ENCODE results near the gene EXOC6B. TPM values are rescaled to one million over a fixed set of nuclear protein-coding genes. Genes with fewer than 3 reads are reported as not detected.

The EXOC6B gene
- total RNA-seq, 1 donor from 2014 or later, result 104 TPM

GRCh38 chr2:72131916-72132841 is 693.7 kb downstream of the EXOC6B start:
- no peak for TF ChIP-seq CTCF (IDR thresholded peaks at IDR 0.05; ENCODE audit: unreplicated experiment)
- Mint-ChIP-seq H3K27me3 (ENCODE audit: low read depth) (no peaks in the 10 kb centered on the region), H3K36me3 (peaks cover 31% of the 10 kb centered on the region), H3K9me3 (no peaks in the 10 kb centered on the region), H3K4me3 (peak overlapping the region; percentile 31), H3K4me1 (peaks cover 78% of the 10 kb centered on the region), H3K27ac (peak overlapping the region; percentile 96)
- DNase-seq (ENCODE audit: low spot score in 2 of 2, unreplicated experiment in 2 of 2), result peak in 1 of 2 experiments; percentile 39

DNA sequence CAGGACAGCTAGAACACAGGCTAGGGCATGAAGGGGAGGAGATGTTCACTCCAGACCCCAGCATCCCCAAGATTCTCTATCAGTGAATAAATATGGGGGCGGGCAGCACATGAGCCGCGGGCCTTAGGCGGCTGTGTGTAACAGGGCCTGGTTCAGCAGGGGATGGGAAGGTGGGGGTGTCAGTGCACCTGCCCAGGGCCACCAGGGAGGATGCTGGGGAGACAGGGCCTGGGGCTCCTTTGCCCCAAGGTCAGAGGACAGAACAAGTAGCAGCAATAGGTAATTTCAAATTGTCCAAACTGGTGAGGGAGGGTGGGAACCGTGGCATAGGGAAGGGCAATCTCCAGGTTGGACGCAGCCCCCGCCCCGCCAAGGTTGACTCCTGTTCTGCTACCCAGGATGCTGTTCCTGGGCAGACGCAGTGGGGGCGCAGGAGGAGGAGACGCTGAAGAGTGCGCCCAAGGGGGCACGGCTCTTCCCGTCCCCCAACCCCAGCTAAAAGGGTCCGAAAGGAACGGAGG is 694.4 kb downstream of the EXOC6B start:
- Mint-ChIP-seq H3K4me1 (peaks cover 72% of the 10 kb centered on the region), H3K9me3 (no peaks in the 10 kb centered on the region), H3K4me3 (peak overlapping the region; percentile 39), H3K36me3 (peaks cover 31% of the 10 kb centered on the region), H3K27me3 (ENCODE audit: low read depth) (no peaks in the 10 kb centered on the region), H3K27ac (peak overlapping the region; percentile 96)
- DNase-seq (ENCODE audit: low spot score in 2 of 2, unreplicated experiment in 2 of 2), result peak in 1 of 2 experiments; percentile 37
- TF ChIP-seq CTCF (IDR thresholded peaks at IDR 0.05; ENCODE audit: unreplicated experiment), result no peak

- H3K9me3 Mint-ChIP-seq, result no peaks in the 10 kb centered on the region
- H3K4me1 Mint-ChIP-seq, result peaks cover 66% of the 10 kb centered on the region
- DNase-seq (ENCODE audit: low spot score in 2 of 2, unreplicated experiment in 2 of 2), result peak in 1 of 2 experiments; percentile 38
- no peak for TF ChIP-seq CTCF (IDR thresholded peaks at IDR 0.05; ENCODE audit: unreplicated experiment)
- peak overlapping the region; percentile 96 for H3K27ac Mint-ChIP-seq
- peaks cover 31% of the 10 kb centered on the region for H3K36me3 Mint-ChIP-seq
- H3K4me3 Mint-ChIP-seq, result no peak overlapping the region
- no peaks in the 10 kb centered on the region for H3K27me3 Mint-ChIP-seq (ENCODE audit: low read depth)
These were observed 695.0 kb downstream of the EXOC6B start for GRCh38 chr2:72130659-72131360.

DNA sequence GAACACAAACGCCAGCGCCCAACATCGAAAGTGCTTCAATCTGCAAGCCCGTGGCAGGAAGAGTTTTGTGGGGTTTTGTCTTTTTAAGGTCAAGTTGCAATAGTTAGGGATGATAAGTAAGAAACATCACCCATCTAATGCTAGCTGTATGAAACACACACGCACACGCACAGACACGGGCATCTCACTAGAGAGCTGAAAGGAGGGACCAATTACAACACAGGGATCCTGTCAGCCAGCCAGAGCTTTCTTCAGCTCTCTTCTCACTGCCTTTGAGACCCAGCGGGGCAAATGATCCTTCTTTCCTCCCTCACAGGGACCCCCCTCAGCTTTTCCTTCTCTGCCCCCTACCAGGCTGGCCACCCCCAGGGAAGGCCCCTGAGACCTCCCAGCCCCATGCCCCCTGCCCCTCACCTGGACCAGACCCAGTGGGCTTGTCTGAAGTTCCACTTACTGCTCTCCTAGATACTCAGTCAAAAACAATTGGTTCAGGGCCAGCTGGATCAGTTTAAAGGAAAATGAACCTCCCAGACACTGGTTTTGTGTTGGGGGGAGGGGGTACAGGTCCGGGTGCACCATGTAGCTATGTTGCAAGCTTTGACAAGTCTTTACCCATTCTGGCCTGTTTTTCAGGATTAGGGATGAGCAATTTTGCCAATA is 696.0 kb downstream of the EXOC6B start:
- Mint-ChIP-seq H3K4me1 (peaks cover 56% of the 10 kb centered on the region), H3K27me3 (ENCODE audit: low read depth) (no peaks in the 10 kb centered on the region), H3K9me3 (no peaks in the 10 kb centered on the region), H3K36me3 (peaks cover 27% of the 10 kb centered on the region), H3K27ac (peak overlapping the region; percentile 96), H3K4me3 (no peak overlapping the region)
- no peak for DNase-seq (ENCODE audit: low spot score in 2 of 2, unreplicated experiment in 2 of 2)
- TF ChIP-seq CTCF (IDR thresholded peaks at IDR 0.05; ENCODE audit: unreplicated experiment), result no peak

DNA sequence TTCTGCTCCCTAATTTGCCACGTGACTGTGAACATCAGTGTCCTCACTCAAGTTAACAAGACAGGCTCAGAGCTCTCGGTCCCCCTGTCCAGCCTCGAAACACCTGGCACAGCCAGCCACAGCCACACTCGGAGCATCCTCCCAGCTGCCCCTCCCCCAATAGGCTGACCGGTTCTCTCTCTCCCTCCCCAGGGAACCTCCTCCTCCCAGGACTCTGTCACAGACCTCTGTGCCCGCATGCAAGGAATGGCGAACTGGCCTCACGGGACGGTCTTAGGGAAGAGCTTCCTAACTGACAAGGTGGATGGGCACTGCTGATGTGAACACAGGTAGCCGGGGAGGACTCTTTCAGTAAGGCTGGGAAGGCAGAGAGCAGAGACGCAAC is 697.0 kb downstream of the EXOC6B start:
- Mint-ChIP-seq H3K4me3 (no peak overlapping the region), H3K27ac (peak overlapping the region; percentile 89), H3K4me1 (peaks cover 49% of the 10 kb centered on the region), H3K9me3 (no peaks in the 10 kb centered on the region), H3K36me3 (peaks cover 27% of the 10 kb centered on the region), H3K27me3 (ENCODE audit: low read depth) (no peaks in the 10 kb centered on the region)
- DNase-seq (ENCODE audit: low spot score in 2 of 2, unreplicated experiment in 2 of 2), result peak in 1 of 2 experiments; percentile 43
- no peak for TF ChIP-seq CTCF (IDR thresholded peaks at IDR 0.05; ENCODE audit: unreplicated experiment)
